Measurements from ENCODE around the gene ARSG. TPM values are rescaled to one million over a fixed set of nuclear protein-coding genes. Genes with fewer than 3 reads are reported as not detected.

Gene ARSG
- total and polyA plus RNA-seq, 2 of the 13 experiments (the other 11 are each of a cell fraction or from before 2014, with no cell fraction given): 3.7 to 15.2 TPM

- TF ChIP-seq, protein P1, sequence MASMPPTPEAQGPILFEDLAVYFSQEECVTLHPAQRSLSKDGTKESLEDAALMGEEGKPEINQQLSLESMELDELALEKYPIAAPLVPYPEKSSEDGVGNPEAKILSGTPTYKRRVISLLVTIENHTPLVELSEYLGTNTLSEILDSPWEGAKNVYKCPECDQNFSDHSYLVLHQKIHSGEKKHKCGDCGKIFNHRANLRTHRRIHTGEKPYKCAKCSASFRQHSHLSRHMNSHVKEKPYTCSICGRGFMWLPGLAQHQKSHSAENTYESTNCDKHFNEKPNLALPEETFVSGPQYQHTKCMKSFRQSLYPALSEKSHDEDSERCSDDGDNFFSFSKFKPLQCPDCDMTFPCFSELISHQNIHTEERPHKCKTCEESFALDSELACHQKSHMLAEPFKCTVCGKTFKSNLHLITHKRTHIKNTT (CRISPR knock-in tag; IDR thresholded peaks at IDR 0.05): no peak
- TF ChIP-seq, protein P2, sequence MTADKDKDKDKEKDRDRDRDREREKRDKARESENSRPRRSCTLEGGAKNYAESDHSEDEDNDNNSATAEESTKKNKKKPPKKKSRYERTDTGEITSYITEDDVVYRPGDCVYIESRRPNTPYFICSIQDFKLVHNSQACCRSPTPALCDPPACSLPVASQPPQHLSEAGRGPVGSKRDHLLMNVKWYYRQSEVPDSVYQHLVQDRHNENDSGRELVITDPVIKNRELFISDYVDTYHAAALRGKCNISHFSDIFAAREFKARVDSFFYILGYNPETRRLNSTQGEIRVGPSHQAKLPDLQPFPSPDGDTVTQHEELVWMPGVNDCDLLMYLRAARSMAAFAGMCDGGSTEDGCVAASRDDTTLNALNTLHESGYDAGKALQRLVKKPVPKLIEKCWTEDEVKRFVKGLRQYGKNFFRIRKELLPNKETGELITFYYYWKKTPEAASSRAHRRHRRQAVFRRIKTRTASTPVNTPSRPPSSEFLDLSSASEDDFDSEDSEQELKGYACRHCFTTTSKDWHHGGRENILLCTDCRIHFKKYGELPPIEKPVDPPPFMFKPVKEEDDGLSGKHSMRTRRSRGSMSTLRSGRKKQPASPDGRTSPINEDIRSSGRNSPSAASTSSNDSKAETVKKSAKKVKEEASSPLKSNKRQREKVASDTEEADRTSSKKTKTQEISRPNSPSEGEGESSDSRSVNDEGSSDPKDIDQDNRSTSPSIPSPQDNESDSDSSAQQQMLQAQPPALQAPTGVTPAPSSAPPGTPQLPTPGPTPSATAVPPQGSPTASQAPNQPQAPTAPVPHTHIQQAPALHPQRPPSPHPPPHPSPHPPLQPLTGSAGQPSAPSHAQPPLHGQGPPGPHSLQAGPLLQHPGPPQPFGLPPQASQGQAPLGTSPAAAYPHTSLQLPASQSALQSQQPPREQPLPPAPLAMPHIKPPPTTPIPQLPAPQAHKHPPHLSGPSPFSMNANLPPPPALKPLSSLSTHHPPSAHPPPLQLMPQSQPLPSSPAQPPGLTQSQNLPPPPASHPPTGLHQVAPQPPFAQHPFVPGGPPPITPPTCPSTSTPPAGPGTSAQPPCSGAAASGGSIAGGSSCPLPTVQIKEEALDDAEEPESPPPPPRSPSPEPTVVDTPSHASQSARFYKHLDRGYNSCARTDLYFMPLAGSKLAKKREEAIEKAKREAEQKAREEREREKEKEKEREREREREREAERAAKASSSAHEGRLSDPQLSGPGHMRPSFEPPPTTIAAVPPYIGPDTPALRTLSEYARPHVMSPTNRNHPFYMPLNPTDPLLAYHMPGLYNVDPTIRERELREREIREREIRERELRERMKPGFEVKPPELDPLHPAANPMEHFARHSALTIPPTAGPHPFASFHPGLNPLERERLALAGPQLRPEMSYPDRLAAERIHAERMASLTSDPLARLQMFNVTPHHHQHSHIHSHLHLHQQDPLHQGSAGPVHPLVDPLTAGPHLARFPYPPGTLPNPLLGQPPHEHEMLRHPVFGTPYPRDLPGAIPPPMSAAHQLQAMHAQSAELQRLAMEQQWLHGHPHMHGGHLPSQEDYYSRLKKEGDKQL (CRISPR knock-in tag; IDR thresholded peaks at IDR 0.05; ENCODE audit: low read depth): no peak
- no peak for TF ChIP-seq HNRNPL (IDR thresholded peaks at IDR 0.05; ENCODE audit: low read depth, low read length)
- no peak for TF ChIP-seq RARA (CRISPR knock-in tag; IDR thresholded peaks at IDR 0.05)
- TF ChIP-seq, protein P3, sequence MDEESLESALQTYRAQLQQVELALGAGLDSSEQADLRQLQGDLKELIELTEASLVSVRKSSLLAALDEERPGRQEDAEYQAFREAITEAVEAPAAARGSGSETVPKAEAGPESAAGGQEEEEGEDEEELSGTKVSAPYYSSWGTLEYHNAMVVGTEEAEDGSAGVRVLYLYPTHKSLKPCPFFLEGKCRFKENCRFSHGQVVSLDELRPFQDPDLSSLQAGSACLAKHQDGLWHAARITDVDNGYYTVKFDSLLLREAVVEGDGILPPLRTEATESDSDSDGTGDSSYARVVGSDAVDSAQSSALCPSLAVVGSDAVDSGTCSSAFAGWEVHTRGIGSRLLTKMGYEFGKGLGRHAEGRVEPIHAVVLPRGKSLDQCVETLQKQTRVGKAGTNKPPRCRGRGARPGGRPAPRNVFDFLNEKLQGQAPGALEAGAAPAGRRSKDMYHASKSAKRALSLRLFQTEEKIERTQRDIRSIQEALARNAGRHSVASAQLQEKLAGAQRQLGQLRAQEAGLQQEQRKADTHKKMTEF (CRISPR knock-in tag; IDR thresholded peaks at IDR 0.05): peak; percentile 25; the same call in 1 of the 2 replicates
- no peak for TF ChIP-seq NFYB (CRISPR knock-in tag; IDR thresholded peaks at IDR 0.05)
- peak; percentile 47; the same call in 1 of the 2 replicates for TF ChIP-seq PHF21A (CRISPR knock-in tag; IDR thresholded peaks at IDR 0.05)
- TF ChIP-seq SOX13 (IDR thresholded peaks at IDR 0.05): no peak
- peak in 1 of 2 experiments; percentile 47; a peak in 1 of 4 replicates for TF ChIP-seq SOX13 (CRISPR knock-in tag; conservative IDR thresholded peaks at IDR 0.05 in 1 of 2, IDR thresholded peaks at IDR 0.05 in 1 of 2)
- peak; percentile 70 for TF ChIP-seq SAP130 (CRISPR knock-in tag; IDR thresholded peaks at IDR 0.05; ENCODE audit: low read depth)
- 0 out of 2 replicates have a peak, but pooled peaks have one; percentile 53 for TF ChIP-seq ZNF34 (CRISPR knock-in tag; IDR thresholded peaks at IDR 0.05; ENCODE audit: borderline replicate concordance)
- no peak for TF ChIP-seq ZNF788 (CRISPR knock-in tag; IDR thresholded peaks at IDR 0.05; ENCODE audit: borderline replicate concordance)
- TF ChIP-seq FOXA3 (CRISPR knock-in tag; IDR thresholded peaks at IDR 0.05): peak; percentile 86
- TF ChIP-seq PLRG1 (conservative IDR thresholded peaks at IDR 0.05): no peak
- TF ChIP-seq MLLT10 (CRISPR knock-in tag; IDR thresholded peaks at IDR 0.05): no peak
- TF ChIP-seq TBX2 (CRISPR knock-in tag; IDR thresholded peaks at IDR 0.05; ENCODE audit: borderline replicate concordance): peak; percentile 13; the same call in 1 of the 2 replicates
- TF ChIP-seq, protein P4, sequence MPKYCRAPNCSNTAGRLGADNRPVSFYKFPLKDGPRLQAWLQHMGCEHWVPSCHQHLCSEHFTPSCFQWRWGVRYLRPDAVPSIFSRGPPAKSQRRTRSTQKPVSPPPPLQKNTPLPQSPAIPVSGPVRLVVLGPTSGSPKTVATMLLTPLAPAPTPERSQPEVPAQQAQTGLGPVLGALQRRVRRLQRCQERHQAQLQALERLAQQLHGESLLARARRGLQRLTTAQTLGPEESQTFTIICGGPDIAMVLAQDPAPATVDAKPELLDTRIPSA (CRISPR knock-in tag; IDR thresholded peaks at IDR 0.05; ENCODE audit: borderline replicate concordance): no peak
- no peak for TF ChIP-seq MAFK (conservative IDR thresholded peaks at IDR 0.05 in 1 of 2, IDR thresholded peaks at IDR 0.05 in 1 of 2; ENCODE audit: low read length in 2 of 2)
- TF ChIP-seq, protein P5, sequence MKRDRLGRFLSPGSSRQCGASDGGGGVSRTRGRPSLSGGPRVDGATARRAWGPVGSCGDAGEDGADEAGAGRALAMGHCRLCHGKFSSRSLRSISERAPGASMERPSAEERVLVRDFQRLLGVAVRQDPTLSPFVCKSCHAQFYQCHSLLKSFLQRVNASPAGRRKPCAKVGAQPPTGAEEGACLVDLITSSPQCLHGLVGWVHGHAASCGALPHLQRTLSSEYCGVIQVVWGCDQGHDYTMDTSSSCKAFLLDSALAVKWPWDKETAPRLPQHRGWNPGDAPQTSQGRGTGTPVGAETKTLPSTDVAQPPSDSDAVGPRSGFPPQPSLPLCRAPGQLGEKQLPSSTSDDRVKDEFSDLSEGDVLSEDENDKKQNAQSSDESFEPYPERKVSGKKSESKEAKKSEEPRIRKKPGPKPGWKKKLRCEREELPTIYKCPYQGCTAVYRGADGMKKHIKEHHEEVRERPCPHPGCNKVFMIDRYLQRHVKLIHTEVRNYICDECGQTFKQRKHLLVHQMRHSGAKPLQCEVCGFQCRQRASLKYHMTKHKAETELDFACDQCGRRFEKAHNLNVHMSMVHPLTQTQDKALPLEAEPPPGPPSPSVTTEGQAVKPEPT (CRISPR knock-in tag; IDR thresholded peaks at IDR 0.05; ENCODE audit: low read depth): no peak
Measured at GRCh38 chr17:68451670-68452354, 160.5 kb downstream of the ARSG start (continued).
